HUDEP-2 (cell line): ENCODE results near the gene GPER1.

Experiments used
- DNase-seq, 76 experiments: peaks; one replicate each; lab custom pipeline; 2025; ENCODE audit not compliant: unreplicated experiment in 76 of 76; lab: John Stamatoyannopoulos, UW

GPER1 gene

GRCh38 chr7:1086588-1087464 lies 1.1 kb upstream of the GPER1 start:
- DNase-seq, result peak in 62 of 76 experiments; percentile 5 to 76 (median 46)

GRCh38 chr7:1087465-1087814 lies 473 bp upstream of the GPER1 start:
- DNase-seq, result no peak

- no peak for DNase-seq
Observed at GRCh38 chr7:1090236-1090635, 2.3 kb downstream of the GPER1 start.

GRCh38 chr7:1090686-1091643 lies 3.1 kb downstream of the GPER1 start:
- no peak for DNase-seq

GRCh38 chr7:1091644-1092027 lies 3.7 kb downstream of the GPER1 start:
- DNase-seq, result no peak

- DNase-seq, result no peak
Observed at GRCh38 chr7:1092161-1092632, 4.3 kb downstream of the GPER1 start.

- DNase-seq, result no peak
Observed at GRCh38 chr7:1092806-1093501, 5.0 kb downstream of the GPER1 start.

GRCh38 chr7:1093502-1093843 lies 5.6 kb downstream of the GPER1 start:
- DNase-seq, result no peak

GRCh38 chr7:1093916-1094508 lies 6.1 kb downstream of the GPER1 start:
- no peak for DNase-seq

- no peak for DNase-seq
Observed at GRCh38 chr7:1094870-1095269, 7.0 kb downstream of the GPER1 start.

GRCh38 chr7:1095621-1096155 lies 7.8 kb downstream of the GPER1 start:
- no peak for DNase-seq

- DNase-seq, result peak in 64 of 76 experiments; percentile 10 to 79 (median 49)
Observed at GRCh38 chr7:1096156-1097119, 8.5 kb downstream of the GPER1 start.

GRCh38 chr7:1097120-1097504 lies 9.2 kb downstream of the GPER1 start:
- DNase-seq, result peak in 1 of 76 experiments; percentile 22

GRCh38 chr7:1098243-1099153 lies 10.6 kb downstream of the GPER1 start:
- DNase-seq, result no peak

GRCh38 chr7:1099154-1099542 lies 11.2 kb downstream of the GPER1 start:
- DNase-seq, result no peak

- no peak for DNase-seq
Observed at GRCh38 chr7:1099637-1100036, 11.7 kb downstream of the GPER1 start.

GRCh38 chr7:1100386-1100785 lies 12.5 kb downstream of the GPER1 start:
- DNase-seq, result no peak
